WI38 (cell line): ENCODE data around the gene TTC31.

Experiments
- H3K4me3 ChIP-seq: 2 replicates; pipeline ENCODE4 v1.5.1; 2011; ENCODE audit warnings: low read depth, mild to moderate bottlenecking, control low read depth, low read length
- CTCF ChIP-seq: IDR thresholded peaks from 2 replicates; pipeline ENCODE4 v1.5.1; 2012; ENCODE audit warnings: low read depth, mild to moderate bottlenecking, control low read depth, low read length

The TTC31 gene

GRCh38 chr2:74505448-74506246 lies 22.8 kb downstream of the TTC31 start:
- H3K4me3 ChIP-seq = peak overlapping the region; percentile 25
- TF ChIP-seq CTCF = no peak

- TF ChIP-seq CTCF = 0 out of 2 replicates have a peak, but pooled peaks have one; percentile 9
- peak within 1 kb of the TSS; percentile 87 for H3K4me3 ChIP-seq
These were observed 24.5 kb downstream of the TTC31 start, which contains the start of gene PCGF1 for GRCh38 chr2:74507145-74507925. Gene PCGF1, minus strand, starts transcription at chr2:74507695. Its CDS starts 27 bp downstream, at chr2:74507668.

GRCh38 chr2:74507926-74508520 lies 25.1 kb downstream of the TTC31 start:
- no peak for TF ChIP-seq CTCF
- peak overlapping the region; percentile 87 for H3K4me3 ChIP-seq

- H3K4me3 ChIP-seq = no peak overlapping the region
- no peak for TF ChIP-seq CTCF
These were observed 27.4 kb downstream of the TTC31 start for GRCh38 chr2:74510272-74510671.

- no peak overlapping the region for H3K4me3 ChIP-seq
- no peak for TF ChIP-seq CTCF
These were observed 28.5 kb downstream of the TTC31 start for GRCh38 chr2:74511104-74511989.

GRCh38 chr2:74512744-74513604 lies 30.1 kb downstream of the TTC31 start:
- TF ChIP-seq CTCF = no peak
- H3K4me3 ChIP-seq = no peak overlapping the region
